IMR-90 (cell line): ENCODE data around the gene GJC1. TPM values are rescaled to one million over a fixed set of nuclear protein-coding genes. Genes with fewer than 3 reads are reported as not detected.

ENCODE experiments used
- ATAC-seq: fragments of 200-7000 bp; cut with Tn5 transposase; 2 replicates; pipeline ENCODE4 v1.9.1; 2020; ENCODE audit warnings: low read depth, mild to moderate bottlenecking, moderate library complexity
- Bru-seq: library from RNA; stranded (reverse); fragments of 400-500 nt; gene quantifications from one replicate; lab custom pipeline; 2021; lab: Mats Ljungman, UMichigan
- BruChase-seq, 2 experiments: library from RNA; stranded (reverse); fragments of 400-500 nt; gene quantifications; one replicate each; lab custom pipeline; 2021; lab: Mats Ljungman, UMichigan
- BruUV-seq: library from RNA; stranded (reverse); fragments of 400-500 nt; replicated peaks from 2 replicates; lab custom pipeline; 2021; lab: Mats Ljungman, UMichigan
- CTCF ChIA-PET: fragments of 300-600 bp; formaldehyde crosslinking; extraction: SDS; loops from one replicate; lab custom pipeline; 2021; ENCODE audit warnings: antibody characterized with exemption; lab: Yijun Ruan, JAX
- POLR2A ChIA-PET: fragments of 300-600 bp; sonication (Branson Sonifier 250); formaldehyde crosslinking; loops from one replicate; lab custom pipeline; 2022; ENCODE audit warnings: antibody characterized with exemption; ENCODE audit not compliant: unreplicated experiment; lab: Charles Lee
- DNase-seq: peaks from one replicate; pipeline ENCODE4 v3.0.0; 2013
- H2AFZ ChIP-seq: replicated peaks from 2 replicates; pipeline ENCODE3; 2013; ENCODE audit warnings: low read length, mild to moderate bottlenecking; ENCODE audit not compliant: poor library complexity
- H2AK5ac ChIP-seq: 2 replicates; pipeline ENCODE4 v1.6.1; 2013; ENCODE audit warnings: low read depth, low read length, inconsistent platforms
- H2AK9ac ChIP-seq: replicated peaks from 2 replicates; pipeline ENCODE3; 2013; ENCODE audit warnings: mild to moderate bottlenecking, low read depth, low read length, moderate library complexity; ENCODE audit not compliant: poor library complexity
- H2BK120ac ChIP-seq: 2 replicates; pipeline ENCODE4 v1.6.1; 2013; ENCODE audit warnings: low read depth, low read length, inconsistent platforms
- H2BK15ac ChIP-seq: 3 replicates; pipeline ENCODE4 v1.6.1; 2013; ENCODE audit warnings: low read depth, low read length, inconsistent platforms
- H2BK20ac ChIP-seq: 2 replicates; pipeline ENCODE4 v1.6.1; 2013; ENCODE audit warnings: low read depth, mild to moderate bottlenecking, inconsistent platforms, low read length, moderate library complexity
- H2BK5ac ChIP-seq: 2 replicates; pipeline ENCODE4 v1.6.1; 2013; ENCODE audit warnings: mild to moderate bottlenecking, low read depth, low read length, inconsistent platforms; ENCODE audit not compliant: poor library complexity, severe bottlenecking
- H3K14ac ChIP-seq: replicated peaks from 2 replicates; pipeline ENCODE4 v1.6.1; 2013; ENCODE audit warnings: low read depth, low read length, inconsistent platforms
- H3K18ac ChIP-seq: 2 replicates; pipeline ENCODE4 v1.6.1; 2013; ENCODE audit warnings: low read depth, low read length, control low read depth
- H3K23ac ChIP-seq: 2 replicates; pipeline ENCODE4 v1.6.1; 2013; ENCODE audit warnings: low read depth, low read length, inconsistent platforms
- H3K27ac ChIP-seq: 2 replicates; pipeline ENCODE4 v1.5.1; 2013; ENCODE audit warnings: mild to moderate bottlenecking, control low read depth, low read length; ENCODE audit not compliant: insufficient read depth
- H3K27me3 ChIP-seq: 2 replicates; pipeline ENCODE4 v1.6.1; 2013; ENCODE audit warnings: low read length; ENCODE audit not compliant: control insufficient read depth, insufficient read depth
- H3K36me3 ChIP-seq: 2 replicates; pipeline ENCODE4 v1.6.1; 2013; ENCODE audit warnings: low read length, mixed read lengths; ENCODE audit not compliant: control insufficient read depth, insufficient read depth
- H3K4ac ChIP-seq: 2 replicates; pipeline ENCODE4 v1.6.1; 2013; ENCODE audit warnings: low read depth, low read length, inconsistent platforms
- H3K4me1 ChIP-seq: 2 replicates; pipeline ENCODE4 v1.6.1; 2013; ENCODE audit warnings: low read length, mixed read lengths; ENCODE audit not compliant: control insufficient read depth, insufficient read depth
- H3K4me2 ChIP-seq: 2 replicates; pipeline ENCODE4 v1.6.1; 2013; ENCODE audit warnings: low read depth, mild to moderate bottlenecking, control low read depth, low read length, moderate library complexity
- H3K4me3 ChIP-seq: 2 replicates; pipeline ENCODE4 v1.5.1; 2013; ENCODE audit warnings: low read depth, mild to moderate bottlenecking, control low read depth, low read length, moderate library complexity; ENCODE audit not compliant: insufficient read depth
- H3K56ac ChIP-seq: 2 replicates; pipeline ENCODE4 v1.6.1; 2013; ENCODE audit warnings: low read length, inconsistent platforms; ENCODE audit not compliant: insufficient read depth; ENCODE audit errors: extremely low read depth
- H3K79me1 ChIP-seq, 2 experiments: 2 replicates each; pipeline ENCODE4 v1.6.1; 2013; ENCODE audit warnings: low read length in 2 of 2, inconsistent platforms in 1 of 2, low read depth in 1 of 2
- H3K9ac ChIP-seq: 2 replicates; pipeline ENCODE4 v1.6.1; 2013; ENCODE audit warnings: low read depth, low read length, control low read depth
- H3K9me1 ChIP-seq: 2 replicates; pipeline ENCODE4 v1.6.1; 2013; ENCODE audit warnings: low read length, inconsistent platforms; ENCODE audit not compliant: insufficient read depth
- H3K9me3 ChIP-seq: 2 replicates; pipeline ENCODE4 v1.6.1; 2013; ENCODE audit warnings: low read length; ENCODE audit not compliant: control insufficient read depth, insufficient read depth
- H4K20me1 ChIP-seq: 2 replicates; pipeline ENCODE4 v1.6.1; 2013; ENCODE audit warnings: low read length, inconsistent platforms; ENCODE audit not compliant: insufficient read depth
- H4K5ac ChIP-seq: 2 replicates; pipeline ENCODE4 v1.6.1; 2013; ENCODE audit warnings: mild to moderate bottlenecking, low read depth, low read length, control low read depth
- H4K8ac ChIP-seq, 2 experiments: 2 replicates each; pipeline ENCODE4 v1.6.1; 2013; ENCODE audit warnings: low read depth in 2 of 2, low read length in 2 of 2, control low read depth in 1 of 2, inconsistent platforms in 1 of 2
- H4K91ac ChIP-seq: 2 replicates; pipeline ENCODE4 v1.6.1; 2013; ENCODE audit warnings: low read depth, low read length, inconsistent platforms; ENCODE audit not compliant: insufficient read depth
- BHLHE40 ChIP-seq: fragments of 150-350 bp; IDR thresholded peaks from 2 replicates; pipeline ENCODE4 v1.6.1; 2016; ENCODE audit warnings: mild to moderate bottlenecking, low read depth, low read length
- FOS ChIP-seq: fragments of 150-350 bp; IDR thresholded peaks from 2 replicates; pipeline ENCODE4 v1.6.1; 2016; ENCODE audit warnings: low read depth, low read length
- MAZ ChIP-seq: IDR thresholded peaks from 2 replicates; pipeline ENCODE4 v1.6.1; 2012; ENCODE audit warnings: low read depth, mild to moderate bottlenecking, low read length, improper control_type of control experiment, moderate library complexity, borderline replicate concordance
- MXI1 ChIP-seq: IDR thresholded peaks from 2 replicates; pipeline ENCODE4 v1.6.1; 2012; ENCODE audit warnings: low read depth, mild to moderate bottlenecking, low read length, moderate library complexity, borderline replicate concordance
- NFE2L2 ChIP-seq: fragments of 150-350 bp; IDR thresholded peaks from 2 replicates; pipeline ENCODE4 v1.6.1; 2016; ENCODE audit warnings: low read depth, mild to moderate bottlenecking, low read length
- RCOR1 ChIP-seq: IDR thresholded peaks from 2 replicates; pipeline ENCODE4 v1.6.1; 2012; ENCODE audit warnings: mild to moderate bottlenecking, low read length, improper control_type of control experiment; ENCODE audit not compliant: insufficient replicate concordance
- SMC3 ChIP-seq: fragments of 150-350 bp; IDR thresholded peaks from 2 replicates; pipeline ENCODE4 v1.6.1; 2016; ENCODE audit warnings: low read depth, mild to moderate bottlenecking, antibody characterized with exemption, low read length, moderate library complexity
- WGBS, 2 experiments: methylation state at CpG; one replicate each; pipeline versions ENCODE4 v1.1.5 to v1.1.7; 2013; ENCODE audit warnings: missing lambda C conversion rate in 2 of 2; ENCODE audit not compliant: insufficient read length in 1 of 2; ENCODE audit errors: extremely low coverage in 2 of 2; 5-methylcytosine and 5-hydroxymethylcytosine counted together
- dilution Hi-C: fragments of 300-500 bp; cut with HindIII; formaldehyde crosslinking; loops from one replicate; pipeline ENCODE4 v1.14.3; 2018; ENCODE audit warnings: low sequenced_read_pairs; ENCODE audit not compliant: unreplicated experiment
- in situ Hi-C: fragments of 300-500 bp; cut with MboI; formaldehyde crosslinking; loops from 3 replicates; pipeline ENCODE4 v1.14.3; 2019; ENCODE audit warnings: low sequenced_read_pairs, inconsistent platforms, mixed read lengths
- intact Hi-C: fragments of 100-400 bp; cut with micrococcal nuclease; formaldehyde crosslinking; loops from 2 replicates; pipeline ENCODE4 v1.10.0; 2022
- long read RNA-seq: library from polyadenylated mRNA; unstranded; transcript quantifications from one replicate; pipeline ENCODE4 v2.0.0, GENCODE V29; 2021; ENCODE audit not compliant: unreplicated experiment
- polyA plus RNA-seq, 3 experiments: library from polyadenylated mRNA; depleted of rRNA; stranded (reverse); fragments of >200 nt; gene quantifications; 2 replicates each; pipeline ENCODE4 v1.2.3, GENCODE V29; 2012; ENCODE audit warnings: low replicate concordance in 1 of 3
- total RNA-seq: library from RNA; depleted of rRNA; stranded (reverse); fragments of >200 nt; gene quantifications from 2 replicates; pipeline ENCODE4 v1.2.3, GENCODE V29; 2012; rRNA removed
- TF ChIP-seq, protein P1 (sequence below): fragments of 150-350 bp; IDR thresholded peaks from 2 replicates; pipeline ENCODE4 v1.6.1; 2017; ENCODE audit warnings: mild to moderate bottlenecking, antibody characterized with exemption, low read length, low read depth

GJC1 gene
- total RNA-seq, result 53.3 and 69.7 TPM in 2 replicates
- 23.9 and 24.1 TPM in 2 replicates for polyA plus RNA-seq (2012; rRNA removed)
- 7.1 and 11.9 TPM in 2 replicates for polyA plus RNA-seq (2012; cell fraction: cytosol; rRNA removed)
- polyA plus RNA-seq (2012; cell fraction: nucleus; rRNA removed; ENCODE audit: low replicate concordance), result 6.7 and 19.1 TPM in 2 replicates
- Bru-seq, nascent RNA, result percentile 71 among the genes with signal in this experiment
- percentile 79 among the genes with signal in this experiment for BruChase-seq, experiment 1, labeled RNA remaining after a 6-hour chase
- percentile 88 among the genes with signal in this experiment for BruChase-seq, experiment 2, labeled RNA remaining after a 2-hour chase
- long read RNA-seq, transcript GJC1-209 (3 exons, 1,837 nt), result major isoform, 28 of 35 reads
- long read RNA-seq, partial matches to known transcripts, result 0 of 35 reads
- long read RNA-seq, other reads (novel, unspliced or antisense), result 4 of 35 reads

DNA sequence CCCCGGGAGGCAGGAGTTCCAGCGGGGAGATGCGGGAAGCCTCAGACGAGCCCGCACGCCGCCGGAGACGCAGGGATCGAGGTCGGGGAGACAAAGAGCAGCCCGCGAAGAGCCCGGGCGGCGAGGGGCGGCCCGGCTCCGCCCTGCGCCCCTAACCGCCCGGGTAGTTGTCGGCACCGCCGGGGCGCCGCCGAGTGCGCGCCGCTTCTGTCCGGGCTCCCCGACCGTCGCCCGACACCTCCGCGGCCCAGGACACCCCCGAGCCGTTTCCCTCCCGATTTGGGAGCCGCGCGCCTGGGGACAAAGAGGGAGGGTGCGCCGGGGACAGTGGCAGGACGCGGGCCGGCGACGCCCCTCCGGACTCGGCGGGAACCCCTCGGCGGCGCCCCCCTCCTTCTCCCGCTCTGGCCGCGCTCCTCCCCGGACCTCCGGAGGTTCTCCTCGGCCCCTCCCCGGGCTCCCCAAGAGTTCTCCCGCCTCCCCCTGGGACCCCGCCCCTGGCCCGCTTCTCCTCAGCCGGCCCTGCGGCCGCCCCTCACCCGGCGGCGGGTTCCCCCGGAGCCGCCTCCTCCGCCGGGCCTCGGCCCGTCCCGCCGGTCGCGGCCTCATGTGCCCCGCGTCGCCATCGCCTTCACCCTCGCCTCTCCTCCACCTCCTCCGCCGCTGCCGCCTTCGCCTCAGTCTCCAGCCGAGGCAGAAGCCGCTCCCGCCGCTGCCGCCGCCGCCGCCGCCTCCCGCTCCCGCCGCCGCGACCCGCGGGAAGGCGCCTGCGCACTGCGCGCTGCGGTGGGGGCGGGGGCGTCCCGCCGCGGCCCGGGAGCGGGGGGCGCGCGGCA is at the start of gene GJC1:
Gene GJC1 (minus strand): TSS at position 765 of the 836 bp plus-strand sequence. CDS start 24,470 bp downstream, outside the sequence.
- Histone ChIP-seq H3K56ac (peak within 1 kb of the TSS; percentile 84), H4K91ac (peak within 1 kb of the TSS; percentile 76), H2BK5ac (peak within 1 kb of the TSS; percentile 75), H3K4ac (peak within 1 kb of the TSS; percentile 77), H2BK20ac (peak within 1 kb of the TSS; percentile 0; the same call in 1 of the 2 replicates), H2AK5ac (peak within 1 kb of the TSS; percentile 75), H3K4me2 (peak within 1 kb of the TSS; percentile 97), H3K9ac (peak within 1 kb of the TSS; percentile 94), H4K20me1 (0 out of 2 replicates have a peak, but pooled peaks cover 3% of the 10 kb centered on the region), H3K4me3 (peak within 1 kb of the TSS; percentile 77), H4K5ac (peak within 1 kb of the TSS; percentile 50), H3K14ac (peak within 1 kb of the TSS; percentile 95), H3K9me3 (no peaks in the 10 kb centered on the region), H2AFZ (peak within 1 kb of the TSS; percentile 88), H3K27ac (peak within 1 kb of the TSS; percentile 86), H3K79me1 (peaks cover 6 to 18% of the 10 kb centered on the region in 2 experiments; a peak in 2 of 4 replicates), H3K23ac (peak within 1 kb of the TSS; percentile 91), H3K4me1 (peaks cover 2% of the 10 kb centered on the region), H3K18ac (peak within 1 kb of the TSS; percentile 56), H4K8ac (peak within 1 kb of the TSS; percentile 82 to 92), H3K36me3 (no peaks in the 10 kb centered on the region), H2AK9ac (peak within 1 kb of the TSS; percentile 94), H2BK15ac (peak within 1 kb of the TSS; percentile 72; the same call in 2 of the 3 replicates), H3K27me3 (no peaks in the 10 kb centered on the region), H2BK120ac (peak within 1 kb of the TSS; percentile 72), H3K9me1 (0 out of 2 replicates have a peak, but pooled peaks cover 4% of the 10 kb centered on the region)
- DNase-seq, result no peak
- POLR2A ChIA-PET, result no interaction called here
- dilution Hi-C loops (no loop called here), intact Hi-C loops (loop anchor here (1.0 kb wide), 1 partner anchor 50 kb away; no protein-coding TSS in a partner anchor), in situ Hi-C loops (loop anchor here (5.0 kb wide), 1 partner anchor 37 kb away; no protein-coding TSS in a partner anchor)
- WGBS, 2 experiments, result 0% methylated on average over 71 of the region's 123 CpGs; no CpG with 5 or more reads in 1 of the 2 experiments
- TF ChIP-seq MAZ (peak; percentile 22; the same call in 1 of the 2 replicates), BHLHE40 (peak; percentile 53; the same call in 1 of the 2 replicates), FOS (no peak), NFE2L2 (no peak), RCOR1 (no peak), SMC3 (no peak), MXI1 (peak; percentile 24; the same call in 1 of the 2 replicates)
- TF ChIP-seq, protein P1, sequence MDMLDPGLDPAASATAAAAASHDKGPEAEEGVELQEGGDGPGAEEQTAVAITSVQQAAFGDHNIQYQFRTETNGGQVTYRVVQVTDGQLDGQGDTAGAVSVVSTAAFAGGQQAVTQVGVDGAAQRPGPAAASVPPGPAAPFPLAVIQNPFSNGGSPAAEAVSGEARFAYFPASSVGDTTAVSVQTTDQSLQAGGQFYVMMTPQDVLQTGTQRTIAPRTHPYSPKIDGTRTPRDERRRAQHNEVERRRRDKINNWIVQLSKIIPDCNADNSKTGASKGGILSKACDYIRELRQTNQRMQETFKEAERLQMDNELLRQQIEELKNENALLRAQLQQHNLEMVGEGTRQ, result no peak
- ATAC-seq, result peak; percentile 77
- no TSS peak for BruUV-seq
- CTCF ChIA-PET, result no interaction called here
